HepG2 (cell line): Measurements from ENCODE around the gene TSPYL4. TPM values are rescaled to one million over a fixed set of nuclear protein-coding genes. Genes with fewer than 3 reads are reported as not detected.

ENCODE experiments used
- ATAC-seq: fragments of 200-7000 bp; cut with Tn5 transposase; 3 replicates; pipeline ENCODE4 v1.9.1; 2020; ENCODE audit warnings: mild to moderate bottlenecking, moderate library complexity
- BruUV-seq: library from RNA; stranded (reverse); fragments of 400-500 nt; replicated peaks from 2 replicates; lab custom pipeline; 2021; lab: Mats Ljungman, UMichigan
- CTCF ChIA-PET: fragments of 300-600 bp; formaldehyde crosslinking; extraction: SDS; loops from one replicate; lab custom pipeline; 2021; ENCODE audit warnings: low total read pairs, inconsistent platforms, low intra/inter-chr PET ratio; lab: Yijun Ruan, JAX
- POLR2A ChIA-PET: fragments of 350-600 bp; sonication (Branson Sonifier 250); formaldehyde crosslinking; loops from one replicate; lab custom pipeline; 2020; ENCODE audit warnings: antibody characterized with exemption, inconsistent platforms; lab: Yijun Ruan, JAX
- DNase-seq: peaks from one replicate; pipeline ENCODE4 v3.0.0-alpha.2; 2015; ENCODE audit warnings: low spot score
- FAIRE-seq: peaks from 3 replicates; lab custom pipeline; 2011; peaks lifted over from hg19 to GRCh38; lab: Jason Lieb, UNC
- H2AFZ ChIP-seq: one replicate; pipeline ENCODE4 v1.6.1; 2011; ENCODE audit warnings: low read length, inconsistent platforms
- H3K27ac ChIP-seq: fragments of 300-600 bp; 3 replicates; pipeline ENCODE4 v1.8.0; 2011; ENCODE audit warnings: mixed run types, mild to moderate bottlenecking, mixed read lengths, low read length, inconsistent platforms; ENCODE audit not compliant: insufficient read depth; ENCODE audit errors: extremely low read length
- H3K27me3 ChIP-seq, 2 experiments: fragments of 200-600 bp in 1 of 2; 2 replicates in 1 of 2; 3 replicates in 1 of 2; pipeline versions ENCODE4 v1.6.0 to v1.8.0; 2011; ENCODE audit warnings: low read length in 2 of 2, mild to moderate bottlenecking in 2 of 2, moderate library complexity in 2 of 2, inconsistent platforms in 1 of 2; ENCODE audit not compliant: insufficient read depth in 2 of 2, control insufficient read depth in 1 of 2
- H3K36me3 ChIP-seq, 2 experiments: fragments of 200-600 bp in 1 of 2; replicated peaks in 1 of 2; 2 replicates in 1 of 2; 3 replicates in 1 of 2; pipeline versions ENCODE4 v1.5.1 to v1.8.0; 2011; ENCODE audit warnings: low read length in 2 of 2, inconsistent platforms in 1 of 2; ENCODE audit not compliant: insufficient read depth in 2 of 2, control insufficient read depth in 1 of 2
- H3K4me1 ChIP-seq: 2 replicates; pipeline ENCODE4 v1.5.1; 2012; ENCODE audit warnings: low read length, inconsistent platforms; ENCODE audit not compliant: insufficient read depth
- H3K4me2 ChIP-seq: 2 replicates; pipeline ENCODE4 v1.6.0; 2011; ENCODE audit warnings: low read depth, low read length, inconsistent platforms
- H3K4me3 ChIP-seq, 3 experiments: fragments of 200-600 bp in 1 of 3; sonication (generic), shearing (Covaris generic) in 1 of 3; replicated peaks in 1 of 3; 2 replicates each; pipeline ENCODE4 v1.5.1; 2011 to 2016; ENCODE audit warnings: low read length in 3 of 3, inconsistent platforms in 2 of 3, low read depth in 2 of 3, mild to moderate bottlenecking in 2 of 3, control low read depth in 1 of 3, mixed read lengths in 1 of 3; ENCODE audit not compliant: insufficient read depth in 1 of 3
- H3K79me2 ChIP-seq: one replicate; pipeline ENCODE4 v1.6.1; 2011; ENCODE audit warnings: low read length, inconsistent platforms; ENCODE audit not compliant: insufficient read depth
- H3K9ac ChIP-seq: 2 replicates; pipeline ENCODE4 v1.6.0; 2011; ENCODE audit warnings: mild to moderate bottlenecking, low read depth, low read length, inconsistent platforms; ENCODE audit not compliant: insufficient read depth
- H3K9me3 ChIP-seq: 2 replicates; pipeline ENCODE4 v1.5.1; 2012; ENCODE audit warnings: mild to moderate bottlenecking, low read length
- H4K20me1 ChIP-seq: 2 replicates; pipeline ENCODE4 v1.6.0; 2011; ENCODE audit warnings: inconsistent platforms, mild to moderate bottlenecking, low read length, moderate library complexity; ENCODE audit not compliant: insufficient read depth
- ZBTB44 ChIP-seq: sonication (generic); formaldehyde crosslinking; IDR thresholded peaks from 2 replicates; pipeline ENCODE4 v1.4.0; 2020; ENCODE audit warnings: missing genetic modification reagents
- ZGPAT ChIP-seq: IDR thresholded peaks from 2 replicates; pipeline ENCODE4 v1.6.1; 2016; ENCODE audit warnings: mild to moderate bottlenecking
- ZNF33B ChIP-seq: sonication (generic); formaldehyde crosslinking; IDR thresholded peaks from 2 replicates; pipeline ENCODE4 v1.5.1; 2020; ENCODE audit warnings: mild to moderate bottlenecking, missing genetic modification reagents
- ZNF556 ChIP-seq: sonication (generic); formaldehyde crosslinking; IDR thresholded peaks from 2 replicates; pipeline ENCODE4 v1.4.0; 2020; ENCODE audit warnings: mild to moderate bottlenecking, missing genetic modification reagents, borderline replicate concordance
- WGBS: methylation state at CpG from one replicate; pipeline ENCODE4 v1.1.6; 2017; ENCODE audit warnings: low lambda C conversion rate; 5-methylcytosine and 5-hydroxymethylcytosine counted together
- in situ Hi-C: cut with HindIII; loops from 2 replicates; pipeline ENCODE4 v1.10.0; 2017; ENCODE audit warnings: low pct_unique_long_range_greater_than_20kb; ENCODE audit not compliant: extremely low pct_ligation_motif_present
- intact Hi-C: fragments of 100-400 bp; cut with micrococcal nuclease; formaldehyde crosslinking; loops from one replicate; pipeline ENCODE4 v1.10.0; 2022; ENCODE audit not compliant: unreplicated experiment
- polyA plus RNA-seq, 8 experiments: library from polyadenylated mRNA; depleted of rRNA in 3 of 8; stranded (reverse) in 7 of 8; unstranded in 1 of 8; fragments of >200 nt; fragmentation: Illumina TruSeq in 4 of 8; extraction: Trizol in 4 of 8; gene quantifications; 2 replicates each; pipeline versions ENCODE4 v1.2.1 to v1.2.3, GENCODE V29; 2011 to 2016; ENCODE audit warnings: low read depth in 4 of 8, missing spikeins in 1 of 8, mixed read lengths in 1 of 8; ENCODE audit not compliant: insufficient read depth in 1 of 8
- total RNA-seq, 5 experiments: library from RNA; depleted of rRNA; stranded (reverse); fragments of >200 nt; fragmentation: Illumina TruSeq; extraction: Trizol; gene quantifications; 2 replicates each; pipeline ENCODE4 v1.2.3, GENCODE V29; 2016; ENCODE audit warnings: low read depth in 1 of 5

Gene TSPYL4
- total and polyA plus RNA-seq, 2 of the 13 experiments (the other 11 are each of a cell fraction or from before 2014, with no cell fraction given) = 18.0 to 19.7 TPM

- in situ Hi-C loops (loop anchor here (25.0 kb wide), 1 partner anchor 370 kb away; the partner anchor contains the start of gene ZUP1), intact Hi-C loops (loop anchor here (5.0 kb wide), 1 partner anchor 80 kb away; the partner anchor contains the start of gene DSE)
- no peak overlapping the region for H3K9ac ChIP-seq
- WGBS = 59% methylated on average over 4 of the region's 4 CpGs
- ATAC-seq = no peak
- H4K20me1 ChIP-seq = no peaks in the 10 kb centered on the region
- H3K4me2 ChIP-seq = no peak overlapping the region
- BruUV-seq = no TSS peak
- no peak overlapping the region for H3K27ac ChIP-seq
- no peak for FAIRE-seq
- no peaks in the 10 kb centered on the region for H3K79me2 ChIP-seq
- DNase-seq = no peak
- POLR2A ChIA-PET = no interaction called here
- no peaks in the 10 kb centered on the region for H3K4me1 ChIP-seq
- no peak overlapping the region for H3K4me3 ChIP-seq
- H3K27me3 ChIP-seq = no peaks in the 10 kb centered on the region
- H3K36me3 ChIP-seq = no peaks in the 10 kb centered on the region
- TF ChIP-seq ZNF33B (CRISPR knock-in tag) = no peak
- TF ChIP-seq ZBTB44 (CRISPR knock-in tag) = no peak
- CTCF ChIA-PET = no interaction called here
- no peaks in the 10 kb centered on the region for H3K9me3 ChIP-seq
- H2AFZ ChIP-seq = no peak overlapping the region
Measured at GRCh38 chr6:116291701-116292396, 38.0 kb upstream of the TSPYL4 start.

GRCh38 chr6:116290799-116291198 lies 36.9 kb upstream of the TSPYL4 start:
- in situ Hi-C loops = loop anchor here (25.0 kb wide), 1 partner anchor 372 kb away; the partner anchor contains the start of gene ZUP1
- TF ChIP-seq ZGPAT (CRISPR knock-in tag) (no peak), ZNF556 (no peak)
- Histone ChIP-seq H3K79me2 (no peaks in the 10 kb centered on the region), H3K36me3 (no peaks in the 10 kb centered on the region), H3K27me3 (no peaks in the 10 kb centered on the region), H2AFZ (no peak overlapping the region), H3K27ac (no peak overlapping the region), H3K4me1 (no peaks in the 10 kb centered on the region), H3K4me2 (no peak overlapping the region), H4K20me1 (no peaks in the 10 kb centered on the region), H3K4me3 (no peak overlapping the region), H3K9ac (no peak overlapping the region), H3K9me3 (no peaks in the 10 kb centered on the region)
- ChIA-PET POLR2A (no interaction called here), CTCF (no interaction called here)
- no TSS peak for BruUV-seq
- FAIRE-seq (no peak), DNase-seq (no peak), ATAC-seq (no peak)
- WGBS = 83% methylated on average over 2 of the region's 2 CpGs
- intact Hi-C loops = loop anchor here (5.0 kb wide), 1 partner anchor 82 kb away; the partner anchor contains the start of gene DSE
